Mesodermal cell (in vitro differentiated cells): Measurements from ENCODE around the gene PIK3R2.

ENCODE experiments used
- H3K27ac ChIP-seq: 2 replicates; pipeline ENCODE4 v1.7.0; 2013; ENCODE audit warnings: mild to moderate bottlenecking, low read depth, low read length, moderate library complexity; ENCODE audit not compliant: severe bottlenecking
- H3K36me3 ChIP-seq: 2 replicates; pipeline ENCODE4 v1.7.1; 2013; ENCODE audit warnings: mild to moderate bottlenecking, low read length, moderate library complexity; ENCODE audit not compliant: control insufficient read depth, insufficient read depth
- H3K4me1 ChIP-seq: one replicate; pipeline ENCODE4 v1.7.1; 2013; ENCODE audit warnings: mild to moderate bottlenecking, low read length; ENCODE audit not compliant: insufficient read depth, control insufficient read depth, poor library complexity, severe bottlenecking
- H3K4me3 ChIP-seq: 2 replicates; pipeline ENCODE4 v1.7.0; 2013; ENCODE audit warnings: low read length, control low read depth, mild to moderate bottlenecking; ENCODE audit not compliant: insufficient read depth, poor library complexity, severe bottlenecking; ENCODE audit errors: extremely low read depth
- H3K9me3 ChIP-seq: 2 replicates; pipeline ENCODE4 v1.7.1; 2013; ENCODE audit warnings: mild to moderate bottlenecking, low read length, moderate library complexity; ENCODE audit not compliant: control insufficient read depth
- WGBS, 2 experiments: methylation state at CpG; one replicate each; pipeline ENCODE4 v1.1.5; 2013; ENCODE audit warnings: missing lambda C conversion rate in 2 of 2; ENCODE audit not compliant: insufficient coverage in 2 of 2; 5-methylcytosine and 5-hydroxymethylcytosine counted together

PIK3R2 gene

GRCh38 chr19:18114483-18114882, 38.5 kb upstream of the PIK3R2 start:
- 93 to 100% methylated on average over 3 to 4 of the region's 4 CpGs for WGBS, 2 experiments
- Histone ChIP-seq H3K4me1 (no peaks in the 10 kb centered on the region), H3K27ac (no peak overlapping the region), H3K4me3 (no peak overlapping the region), H3K9me3 (no peaks in the 10 kb centered on the region), H3K36me3 (no peaks in the 10 kb centered on the region)

DNA sequence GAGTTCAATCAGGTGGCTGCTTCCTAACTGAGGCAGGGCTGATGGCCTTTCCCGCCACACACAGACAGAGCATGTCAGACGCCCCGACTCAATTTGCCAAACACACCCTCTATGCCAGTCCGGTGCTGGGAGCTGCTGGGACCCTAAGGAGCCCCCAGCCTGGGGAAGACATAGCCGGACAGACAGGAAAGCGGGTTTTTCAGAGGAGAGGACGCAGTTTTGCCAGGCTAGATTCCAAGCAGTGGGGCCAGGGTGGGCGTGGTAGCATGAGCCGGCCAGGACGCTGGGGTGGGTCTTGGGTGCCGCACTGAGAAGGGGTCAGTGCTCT, 35.6 kb upstream of the PIK3R2 start:
- 50 to 52% methylated on average over 10 of the region's 11 CpGs for WGBS, 2 experiments
- no peak overlapping the region for H3K27ac ChIP-seq
- H3K9me3 ChIP-seq = no peaks in the 10 kb centered on the region
- no peaks in the 10 kb centered on the region for H3K36me3 ChIP-seq
- no peaks in the 10 kb centered on the region for H3K4me1 ChIP-seq
- H3K4me3 ChIP-seq = peak overlapping the region; percentile 18

DNA sequence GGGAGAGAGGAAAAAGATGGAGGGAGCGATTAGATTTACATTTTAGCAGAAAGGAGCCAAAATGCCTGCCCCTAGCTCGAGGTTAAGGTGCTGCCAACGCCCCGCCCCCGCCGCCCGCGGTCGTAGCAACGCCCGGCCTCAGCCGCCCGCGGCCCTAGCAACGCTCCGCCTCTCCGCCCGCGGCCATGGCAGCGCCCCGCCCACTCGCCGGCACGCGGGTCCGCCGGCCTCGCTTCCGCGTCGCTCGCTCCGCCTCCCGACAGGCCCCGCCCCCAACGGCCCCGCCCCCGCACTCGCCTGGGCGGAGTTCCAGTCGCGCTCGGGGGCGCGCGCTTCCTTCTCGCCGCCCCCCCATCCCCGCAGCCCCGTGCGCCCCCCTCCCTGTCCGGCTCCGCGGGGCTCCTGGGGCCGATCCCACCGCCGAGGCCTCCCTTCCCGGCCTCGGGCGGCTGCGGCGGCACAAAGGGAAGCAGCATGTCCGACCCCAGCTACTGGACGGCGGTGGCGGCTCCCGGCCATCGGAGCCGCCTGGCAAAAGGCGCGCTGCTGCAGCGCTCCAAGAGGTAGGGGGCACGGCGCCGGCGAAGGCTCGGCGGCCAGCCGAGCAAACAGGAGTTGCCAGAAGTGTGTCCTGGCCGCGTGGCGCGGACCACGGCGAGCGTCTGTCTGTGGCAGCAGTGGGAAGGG, 35.1 kb upstream of the PIK3R2 start:
- H3K27ac ChIP-seq = no peak overlapping the region
- WGBS, 2 experiments = 0% methylated on average over 46 to 49 of the region's 86 CpGs

GRCh38 chr19:18118420-18119012, 34.4 kb upstream of the PIK3R2 start:
- Histone ChIP-seq H3K27ac (no peak overlapping the region), H3K9me3 (no peaks in the 10 kb centered on the region), H3K4me1 (no peaks in the 10 kb centered on the region), H3K4me3 (peak overlapping the region; percentile 58), H3K36me3 (peaks cover 3% of the 10 kb centered on the region)
- 51 to 58% methylated on average over 9 to 12 of the region's 14 CpGs for WGBS, 2 experiments

More for the DNA sequence above, 35.1 kb upstream of the PIK3R2 start:
- no peaks in the 10 kb centered on the region for H3K36me3 ChIP-seq
- H3K9me3 ChIP-seq = no peaks in the 10 kb centered on the region
- H3K4me3 ChIP-seq = peak overlapping the region; percentile 58
- H3K4me1 ChIP-seq = no peaks in the 10 kb centered on the region

DNA sequence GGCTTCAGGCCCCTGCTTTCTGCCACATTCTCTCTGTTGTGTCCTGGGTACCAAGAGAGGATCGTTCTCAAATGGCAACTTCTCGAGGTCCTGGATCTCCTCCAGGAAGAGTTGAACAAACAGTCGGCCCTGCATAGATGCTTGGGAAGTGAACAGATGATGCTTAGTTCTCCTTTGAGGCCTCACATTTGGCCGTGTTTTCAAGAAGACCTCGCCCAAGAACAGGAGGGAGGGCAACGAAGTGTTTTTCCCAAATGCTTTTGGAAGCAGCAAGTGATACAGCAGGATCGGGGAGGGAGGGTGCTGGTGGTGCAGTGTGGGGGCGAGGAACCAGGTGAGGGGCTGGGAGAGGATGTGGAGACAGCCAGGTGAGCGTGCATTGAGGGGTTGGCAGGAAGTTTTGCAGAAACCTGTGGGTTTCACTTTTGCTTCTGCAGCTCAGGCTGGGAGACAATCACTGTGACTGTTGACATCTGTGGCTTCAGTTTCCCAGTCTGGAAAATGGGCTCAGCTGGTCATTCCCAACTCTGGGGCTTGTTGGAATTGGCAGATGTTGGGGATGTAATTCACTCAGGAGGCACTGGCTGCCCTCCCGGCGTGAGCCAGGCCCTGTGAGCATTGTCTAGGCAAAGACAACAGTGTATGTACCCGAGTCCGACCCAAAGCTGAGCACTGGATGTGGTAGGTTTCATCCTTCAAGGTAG, 33.8 kb upstream of the PIK3R2 start:
- Histone ChIP-seq H3K9me3 (no peaks in the 10 kb centered on the region), H3K27ac (no peak overlapping the region), H3K4me3 (no peak overlapping the region), H3K4me1 (no peaks in the 10 kb centered on the region), H3K36me3 (peaks cover 7% of the 10 kb centered on the region)
- 83 to 87% methylated on average over 13 of the region's 13 CpGs for WGBS, 2 experiments

- Histone ChIP-seq H3K9me3 (no peaks in the 10 kb centered on the region), H3K36me3 (peaks cover 7% of the 10 kb centered on the region), H3K27ac (no peak overlapping the region), H3K4me3 (no peak overlapping the region), H3K4me1 (no peaks in the 10 kb centered on the region)
- 77 to 91% methylated on average over 8 to 14 of the region's 14 CpGs for WGBS, 2 experiments
These were observed 33.3 kb upstream of the PIK3R2 start for GRCh38 chr19:18119717-18120105.

DNA sequence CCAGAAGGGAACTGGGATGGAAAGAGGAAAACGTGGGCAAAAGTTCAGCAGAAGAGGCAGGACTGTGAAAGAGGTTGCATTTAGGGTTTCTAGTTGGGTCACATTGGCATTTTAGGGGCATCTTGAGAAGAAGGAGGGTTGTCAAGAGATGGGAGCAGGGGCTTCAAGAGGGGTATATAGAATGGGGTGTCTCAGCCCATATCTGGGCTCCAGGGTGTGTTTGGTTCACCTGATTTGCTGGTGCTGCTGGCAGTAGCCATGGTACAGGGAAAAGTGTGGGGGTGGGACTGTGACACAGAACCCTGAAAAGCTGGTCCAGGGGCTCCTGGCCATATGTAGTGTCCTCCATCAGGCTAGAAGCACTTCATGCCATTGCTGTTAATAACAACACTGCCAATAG, 32.8 kb upstream of the PIK3R2 start:
- Histone ChIP-seq H3K9me3 (no peaks in the 10 kb centered on the region), H3K4me3 (no peak overlapping the region), H3K27ac (no peak overlapping the region), H3K4me1 (no peaks in the 10 kb centered on the region), H3K36me3 (peaks cover 7% of the 10 kb centered on the region)
- WGBS, 2 experiments = 89 to 93% methylated on average over 1 of the region's 1 CpG

DNA sequence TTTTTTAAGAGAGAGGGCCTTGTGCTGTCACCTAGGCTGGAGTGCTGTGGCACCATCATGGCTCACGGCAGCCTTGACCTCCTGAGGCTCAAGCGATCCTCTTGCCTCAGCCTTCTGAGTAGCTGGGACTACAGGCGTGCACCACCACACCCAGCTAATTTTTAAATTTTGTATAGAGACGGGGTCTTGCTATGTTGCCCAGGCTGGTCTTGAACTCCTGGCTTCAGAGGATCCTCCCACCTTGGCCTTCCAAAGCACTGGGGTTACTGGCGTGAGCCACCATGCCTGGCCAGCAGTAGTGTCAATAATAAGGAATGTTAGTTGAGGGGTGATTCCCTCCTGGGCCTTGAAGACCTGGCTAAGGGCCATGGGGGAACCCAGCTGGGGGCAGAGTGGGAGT, 31.8 kb upstream of the PIK3R2 start:
- H3K9me3 ChIP-seq = no peaks in the 10 kb centered on the region
- WGBS, 2 experiments = 93 to 100% methylated on average over 3 to 4 of the region's 5 CpGs
- no peak overlapping the region for H3K4me3 ChIP-seq
- H3K27ac ChIP-seq = no peak overlapping the region
- peaks cover 7% of the 10 kb centered on the region for H3K36me3 ChIP-seq
- no peaks in the 10 kb centered on the region for H3K4me1 ChIP-seq

- H3K27ac ChIP-seq = no peak overlapping the region
- H3K4me1 ChIP-seq = no peaks in the 10 kb centered on the region
- WGBS, 2 experiments = 100% methylated on average over 1 of the region's 7 CpGs; no CpG with 5 or more reads in 1 of the 2 experiments
- H3K4me3 ChIP-seq = no peak overlapping the region
- no peaks in the 10 kb centered on the region for H3K9me3 ChIP-seq
- H3K36me3 ChIP-seq = peaks cover 7% of the 10 kb centered on the region
These were observed 30.5 kb upstream of the PIK3R2 start for GRCh38 chr19:18122424-18122823.

GRCh38 chr19:18122860-18123795, 29.8 kb upstream of the PIK3R2 start:
- H3K27ac ChIP-seq = no peak overlapping the region
- H3K36me3 ChIP-seq = peaks cover 7% of the 10 kb centered on the region
- no peak overlapping the region for H3K4me3 ChIP-seq
- H3K9me3 ChIP-seq = no peaks in the 10 kb centered on the region
- 96 to 97% methylated on average over 13 to 20 of the region's 27 CpGs for WGBS, 2 experiments
- H3K4me1 ChIP-seq = no peaks in the 10 kb centered on the region
